GM19099 (cell line): ENCODE data around the gene LMF1.

Source experiments
- POLR2A ChIP-seq: IDR thresholded peaks from 3 replicates; pipeline ENCODE4 v1.6.1; 2011; ENCODE audit warnings: low read depth; ENCODE audit not compliant: insufficient read length; ENCODE audit errors: extremely low read depth

LMF1 gene

DNA sequence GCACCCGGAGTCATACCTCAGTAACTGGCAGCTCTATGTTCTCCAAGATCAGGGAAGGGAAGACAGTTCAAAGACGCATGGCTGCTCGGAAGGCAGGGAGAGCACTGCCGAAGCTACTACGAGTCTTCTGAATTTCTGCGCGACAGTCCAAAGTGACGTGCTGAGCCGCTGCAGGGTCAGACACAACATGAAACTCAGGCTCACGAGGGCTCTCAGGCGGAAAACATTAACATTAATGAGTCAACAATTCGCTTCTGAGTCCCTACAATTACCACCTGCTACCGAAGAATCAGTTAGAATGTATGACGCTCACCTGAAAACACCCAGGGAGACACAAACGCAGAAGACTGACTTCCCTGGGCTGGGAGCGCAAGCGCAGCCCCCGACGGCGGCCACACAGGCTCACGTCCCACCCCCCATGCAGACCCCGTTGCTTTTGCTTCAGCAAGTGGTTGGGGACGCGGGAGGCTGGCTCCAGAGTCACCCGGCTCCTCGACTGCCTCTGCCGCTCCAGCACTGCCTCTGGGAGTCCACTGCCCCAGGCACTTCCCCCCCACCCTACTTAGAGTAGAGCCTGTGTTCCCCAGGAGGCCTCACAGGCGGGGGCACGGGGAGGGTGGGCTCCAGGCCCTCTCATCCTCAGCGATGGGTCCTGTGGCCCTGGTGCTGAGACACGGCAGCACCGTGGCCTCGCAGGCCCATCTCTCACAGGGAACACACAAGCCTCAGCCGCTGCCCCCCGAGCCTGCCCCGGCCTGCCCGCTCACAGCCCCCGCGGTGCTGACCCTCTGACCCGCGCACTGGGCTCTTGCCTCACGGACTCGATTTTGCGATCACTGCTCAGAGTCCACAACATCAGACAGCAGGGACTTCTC is 38.9 kb downstream of the LMF1 start:
- TF ChIP-seq POLR2A = no peak

DNA sequence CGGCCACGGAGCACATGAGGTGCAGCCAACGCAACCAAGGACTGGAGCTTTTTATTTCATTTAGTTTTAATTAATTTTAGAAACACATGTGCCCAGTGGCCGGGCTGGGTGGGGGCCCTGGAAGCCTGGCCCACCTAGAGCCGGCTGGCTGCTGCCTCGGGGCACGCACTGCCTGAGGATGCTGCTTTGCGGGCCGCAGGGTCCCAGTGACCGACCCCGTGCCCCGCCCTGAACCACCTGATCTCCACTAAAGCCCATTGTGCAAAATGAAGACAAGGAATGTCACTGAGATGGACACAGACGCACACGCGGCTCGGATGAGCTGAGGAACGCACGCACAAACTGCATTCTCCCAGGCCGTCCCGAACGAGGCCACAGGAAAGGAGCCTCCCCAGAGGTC is 39.6 kb downstream of the LMF1 start:
- TF ChIP-seq POLR2A = no peak

DNA sequence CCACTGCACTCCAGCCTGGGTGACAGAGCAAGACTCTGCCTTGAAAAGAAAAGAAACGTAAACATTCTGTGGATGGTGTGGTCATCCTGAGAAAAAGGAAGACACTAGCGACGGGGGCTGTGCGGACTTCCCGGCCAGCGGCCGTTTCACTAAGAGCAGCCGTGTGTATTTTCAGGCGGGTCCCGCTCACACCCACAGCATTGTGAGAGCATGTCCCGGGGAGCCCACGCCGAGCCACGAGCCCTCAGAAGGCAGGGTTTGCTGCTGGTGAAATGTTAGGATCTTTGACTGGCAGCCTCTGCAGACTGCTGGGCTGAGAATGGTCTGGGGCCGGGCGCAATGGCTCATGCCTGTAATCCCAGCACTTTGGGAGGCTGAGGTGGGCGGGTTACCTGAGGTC is 40.3 kb downstream of the LMF1 start:
- no peak for TF ChIP-seq POLR2A

DNA sequence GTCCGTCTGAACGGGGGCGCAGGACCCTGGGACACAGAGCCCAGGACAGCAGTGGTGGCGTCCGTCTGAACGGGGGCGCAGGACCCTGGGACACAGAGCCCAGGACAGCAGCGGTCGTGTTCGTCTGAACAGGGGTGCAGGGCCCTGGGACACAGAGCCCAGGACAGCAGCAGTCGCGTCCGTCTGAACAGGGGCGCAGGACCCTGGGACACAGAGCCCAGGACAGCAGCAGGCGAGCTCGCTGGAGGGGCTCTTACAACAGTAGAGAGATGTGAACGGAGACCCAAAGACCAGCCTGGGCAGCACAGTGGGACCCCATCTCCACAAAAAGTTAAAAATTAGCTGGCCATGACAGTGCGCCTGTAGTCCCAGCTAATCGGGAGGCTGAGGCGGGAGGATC is 40.7 kb downstream of the LMF1 start:
- no peak for TF ChIP-seq POLR2A

DNA sequence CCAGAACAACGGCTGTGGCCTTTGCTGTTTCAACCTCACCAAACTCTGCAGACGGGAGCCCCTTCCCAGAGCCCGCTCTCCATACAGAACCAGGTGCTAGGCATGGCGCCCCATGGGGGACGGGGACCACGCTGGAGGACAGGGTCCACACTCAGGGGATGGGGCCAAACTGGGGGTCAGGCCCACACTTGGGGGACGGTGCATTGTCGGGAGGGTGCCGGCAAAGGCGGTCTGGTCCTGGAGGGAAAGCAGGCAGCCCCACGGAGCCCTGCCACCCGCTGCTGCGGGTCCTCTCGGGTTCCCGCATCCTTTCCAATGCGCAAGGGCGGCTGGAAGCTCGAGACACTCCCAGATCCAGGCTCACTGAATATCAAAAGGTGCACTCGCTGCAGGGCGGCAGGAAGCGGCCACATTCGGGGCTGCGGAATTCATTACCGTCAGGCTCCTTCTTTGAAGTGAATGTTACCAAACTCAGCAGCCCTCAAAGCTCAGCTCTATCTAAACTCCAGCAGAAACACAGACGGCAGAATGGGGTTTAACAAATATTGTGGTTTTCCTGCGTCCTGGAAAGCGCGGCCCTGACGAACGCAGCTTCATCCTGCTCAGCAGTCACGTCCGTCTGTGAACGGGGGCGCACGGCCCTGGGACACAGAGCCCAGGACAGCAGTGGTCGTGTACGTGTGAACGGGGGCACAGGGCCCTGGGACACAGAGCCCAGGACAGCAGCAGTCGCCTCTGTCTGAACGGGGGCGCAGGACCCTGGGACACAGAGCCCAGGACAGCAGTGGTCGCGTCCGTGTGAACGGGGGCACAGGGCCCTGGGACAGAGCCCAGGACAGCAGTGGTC is 41.3 kb downstream of the LMF1 start:
- TF ChIP-seq POLR2A = no peak

DNA sequence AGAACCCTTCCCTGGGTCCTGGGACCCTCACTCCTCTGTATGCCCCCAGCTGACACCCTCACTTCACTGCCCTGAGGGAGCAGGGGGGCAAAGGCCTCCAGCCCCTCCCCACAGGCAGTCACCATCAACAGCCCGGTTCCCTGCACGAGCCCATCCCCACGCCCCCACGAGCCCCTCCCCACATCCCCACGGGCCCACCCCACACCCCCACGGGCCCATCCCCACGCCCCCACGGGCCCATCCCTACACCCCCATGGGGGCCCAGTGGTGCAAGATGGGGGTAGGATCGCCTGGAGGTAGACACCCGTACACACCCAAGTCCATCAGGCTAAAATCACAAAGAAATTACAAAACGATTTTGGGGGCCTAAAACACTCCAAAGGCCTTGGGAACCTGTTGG is 42.3 kb downstream of the LMF1 start:
- no peak for TF ChIP-seq POLR2A

DNA sequence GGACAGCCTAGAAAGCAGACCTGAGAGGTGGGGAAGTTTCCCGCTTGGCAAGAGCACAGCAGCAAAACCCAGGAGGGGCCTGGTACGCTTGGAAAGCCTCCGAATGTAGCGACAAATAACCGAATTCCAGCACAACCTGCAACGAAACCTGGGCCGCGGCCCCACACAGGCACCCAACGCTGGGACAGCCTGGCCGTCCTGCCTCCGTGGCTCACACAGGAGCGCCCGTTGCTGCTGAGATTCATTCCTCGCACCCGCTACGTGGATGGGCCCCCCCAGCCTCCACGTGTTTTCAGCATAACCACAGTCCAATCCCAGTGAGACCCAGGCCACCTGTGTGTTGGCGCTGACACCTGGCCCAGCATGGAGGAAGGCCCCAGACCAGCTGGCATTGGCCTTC is 42.9 kb downstream of the LMF1 start:
- TF ChIP-seq POLR2A = no peak

DNA sequence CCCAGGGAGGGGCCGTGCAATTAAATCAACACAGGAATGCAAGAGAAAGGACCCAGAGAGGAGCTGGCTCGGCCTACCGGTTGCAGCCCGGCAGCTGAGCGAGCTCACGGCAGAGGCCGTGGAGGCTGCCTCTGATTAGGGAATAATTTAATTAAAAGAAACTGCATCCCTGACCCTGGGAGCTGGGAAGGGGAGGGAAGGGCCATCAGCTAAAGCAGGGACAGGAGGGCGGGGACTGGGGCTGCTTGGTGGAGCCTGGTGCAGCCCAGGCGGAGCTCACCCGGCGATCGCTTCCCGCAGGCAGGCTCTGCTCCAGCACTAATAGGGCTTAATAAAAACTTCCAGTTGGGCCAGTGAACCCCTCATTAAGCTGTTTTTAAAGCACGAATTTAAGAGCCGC is 43.4 kb downstream of the LMF1 start:
- TF ChIP-seq POLR2A = no peak

DNA sequence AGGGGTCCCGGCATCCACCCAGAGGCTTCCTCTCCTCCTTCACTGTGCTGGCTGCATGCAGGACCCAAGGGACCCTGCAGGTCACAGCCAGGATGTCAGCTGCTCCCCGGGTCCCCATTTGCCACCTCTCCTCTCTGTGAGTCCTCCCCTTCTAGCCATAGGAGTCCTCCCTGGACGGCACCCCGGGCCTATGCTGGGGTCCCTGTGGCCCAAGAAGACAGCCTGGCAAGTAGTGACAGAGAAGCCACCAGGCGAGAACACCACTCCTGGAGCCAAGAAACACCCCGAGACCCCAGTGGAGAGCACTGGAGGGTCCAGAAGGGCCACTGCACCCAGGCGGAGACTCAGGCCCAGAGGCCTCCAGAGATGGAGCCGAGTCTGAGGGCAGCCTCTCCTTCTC is 44.1 kb downstream of the LMF1 start:
- no peak for TF ChIP-seq POLR2A

DNA sequence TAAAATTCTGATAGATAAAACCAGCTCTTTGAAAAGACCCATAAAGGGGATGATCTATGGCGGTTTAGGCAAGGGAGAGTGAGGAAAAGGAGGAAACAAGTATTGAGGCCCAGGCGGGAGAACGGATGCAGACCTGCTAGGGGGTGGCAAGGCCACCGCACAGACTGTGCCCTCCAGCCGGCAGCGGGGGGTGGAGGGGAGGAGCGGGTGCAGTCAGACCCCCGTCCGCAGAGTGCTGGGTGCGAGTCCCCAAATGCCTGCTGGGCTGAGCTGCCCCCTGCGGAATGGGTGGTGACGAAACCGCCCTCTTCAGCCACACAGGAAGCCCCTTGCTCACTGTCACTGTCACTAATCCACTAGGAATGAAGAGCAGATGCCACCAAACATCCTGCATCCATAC is 46.0 kb downstream of the LMF1 start:
- TF ChIP-seq POLR2A = no peak

DNA sequence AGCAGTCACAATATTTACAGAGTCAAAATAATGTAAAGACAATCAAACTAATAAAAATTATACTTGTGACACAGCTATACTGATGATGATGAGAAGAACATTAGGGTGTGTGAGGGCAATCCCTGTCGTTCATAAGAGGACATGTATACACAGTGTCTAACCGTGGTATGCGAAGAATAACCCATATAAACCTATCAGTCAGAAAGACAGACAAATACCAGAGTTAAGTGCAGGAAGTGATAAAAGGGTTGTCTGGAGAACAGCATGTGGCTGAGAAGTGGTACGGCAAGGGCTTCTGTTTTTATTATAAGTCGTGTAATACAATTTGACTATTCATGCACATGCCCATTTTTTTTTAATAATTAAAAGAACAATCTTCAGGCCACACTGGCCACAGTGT is 46.7 kb downstream of the LMF1 start:
- no peak for TF ChIP-seq POLR2A

DNA sequence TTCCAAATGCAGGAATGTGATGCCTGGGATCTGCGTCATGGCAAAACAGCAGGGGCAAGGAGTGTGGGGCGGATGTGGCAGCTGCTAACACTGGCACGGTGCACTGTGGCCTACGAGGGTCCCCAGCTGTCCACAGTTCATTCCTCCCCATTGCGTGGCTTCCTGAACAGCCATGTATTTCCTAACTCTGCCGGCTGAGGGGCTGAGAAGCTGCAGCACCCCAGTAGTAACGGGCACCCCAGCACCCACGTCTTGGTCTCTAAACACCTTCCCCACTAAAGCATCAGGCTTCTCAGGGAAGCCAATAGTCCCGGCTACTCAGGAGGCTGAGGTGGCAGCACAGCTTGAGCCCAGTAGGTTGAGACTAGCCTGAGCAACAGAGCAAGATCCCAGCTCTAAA is 47.6 kb downstream of the LMF1 start:
- TF ChIP-seq POLR2A = no peak

DNA sequence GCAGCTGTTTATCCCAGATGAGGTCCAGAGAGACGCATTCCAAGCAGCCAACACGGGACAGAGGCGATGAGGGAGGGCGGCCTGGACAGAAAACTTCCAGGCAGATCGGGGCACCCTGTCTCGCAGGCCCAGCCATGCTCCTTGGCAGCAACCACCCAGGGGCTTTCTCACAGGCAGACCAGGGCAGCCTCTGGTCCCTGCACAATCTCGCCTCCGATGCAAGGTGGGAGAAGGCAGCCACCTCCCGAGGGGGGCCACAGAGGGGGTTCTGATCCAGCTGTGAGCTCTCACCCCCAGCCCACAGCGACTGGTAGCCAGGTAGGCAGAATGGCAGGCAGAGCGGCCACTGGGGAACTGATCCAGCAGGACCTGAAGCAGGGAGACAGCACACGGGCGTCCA is 48.7 kb downstream of the LMF1 start:
- TF ChIP-seq POLR2A = no peak

DNA sequence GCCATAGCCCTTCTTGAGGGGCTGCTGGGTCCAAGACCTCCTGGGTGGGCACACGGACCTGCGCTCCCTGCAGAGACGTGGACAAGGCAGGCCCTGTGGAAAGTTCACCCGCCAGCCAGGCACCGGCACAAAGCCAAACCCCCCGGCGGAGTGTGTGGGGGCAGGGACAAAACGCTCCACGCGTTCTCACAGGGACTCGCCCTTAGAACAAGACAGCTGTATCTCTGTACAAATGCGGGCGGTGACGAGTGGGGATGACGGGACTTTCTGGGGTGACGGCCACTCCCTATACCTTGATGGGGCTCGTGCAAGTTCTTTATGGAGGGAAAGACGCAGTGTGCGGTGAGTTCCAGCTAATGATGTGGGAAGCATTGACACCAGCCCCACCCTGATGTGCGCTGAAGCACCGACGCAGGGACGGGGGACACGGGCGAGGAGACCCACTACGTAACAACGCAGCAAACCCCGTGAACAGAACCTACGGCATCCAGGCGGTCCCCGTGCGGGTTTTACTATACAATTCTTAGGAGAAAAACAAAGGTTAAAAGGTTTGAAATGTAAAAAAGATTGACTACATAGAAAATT is 49.4 kb downstream of the LMF1 start:
- no peak for TF ChIP-seq POLR2A

DNA sequence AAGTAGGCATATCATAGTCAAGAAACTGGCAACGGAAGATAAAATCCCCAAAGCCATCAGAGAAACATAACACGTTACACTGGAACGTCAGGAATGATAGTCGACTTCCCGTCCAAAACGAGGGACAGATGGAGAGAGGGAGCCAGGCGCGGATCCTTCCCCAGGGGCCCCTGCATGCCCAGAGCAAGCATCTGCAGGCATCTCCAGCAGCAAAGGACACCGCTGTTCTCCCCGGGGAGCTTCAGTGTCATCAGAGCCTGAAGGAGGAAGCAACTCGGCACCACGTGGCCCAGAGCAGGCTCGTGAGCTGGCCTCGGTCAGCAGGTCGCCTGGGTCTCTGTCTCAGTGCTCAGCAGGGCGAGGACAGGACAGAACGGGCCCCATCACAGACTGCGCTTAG is 50.1 kb downstream of the LMF1 start:
- TF ChIP-seq POLR2A = no peak

DNA sequence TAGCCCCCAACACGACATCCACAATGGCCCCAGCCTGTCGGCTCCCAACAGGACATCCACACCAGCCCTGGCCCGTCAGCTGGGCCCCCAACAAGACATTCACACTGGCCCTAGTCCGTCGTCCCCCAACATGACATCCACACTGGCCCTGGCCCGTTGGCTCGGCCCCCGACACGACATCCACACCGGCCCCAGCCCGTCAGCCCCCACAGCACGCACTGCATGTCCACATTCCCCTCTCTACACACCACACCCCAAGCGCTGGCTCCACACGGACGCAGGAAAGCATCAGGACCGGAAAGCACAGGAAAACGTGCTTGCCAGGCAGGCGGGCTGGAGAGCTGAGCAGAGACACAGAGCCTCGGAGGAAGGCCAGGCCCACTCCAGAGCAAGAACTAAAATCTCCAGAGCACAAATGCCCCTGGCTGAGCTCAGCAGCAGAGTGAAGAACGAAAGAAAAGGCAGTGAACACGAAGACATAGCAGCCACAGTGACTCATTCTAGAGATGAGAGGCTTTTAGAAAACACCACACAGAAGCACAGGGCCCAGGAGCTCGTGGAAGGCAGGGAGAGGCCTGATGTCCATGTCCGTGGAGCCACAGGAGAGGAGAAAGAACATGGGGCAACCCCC is 50.6 kb downstream of the LMF1 start:
- TF ChIP-seq POLR2A = no peak

DNA sequence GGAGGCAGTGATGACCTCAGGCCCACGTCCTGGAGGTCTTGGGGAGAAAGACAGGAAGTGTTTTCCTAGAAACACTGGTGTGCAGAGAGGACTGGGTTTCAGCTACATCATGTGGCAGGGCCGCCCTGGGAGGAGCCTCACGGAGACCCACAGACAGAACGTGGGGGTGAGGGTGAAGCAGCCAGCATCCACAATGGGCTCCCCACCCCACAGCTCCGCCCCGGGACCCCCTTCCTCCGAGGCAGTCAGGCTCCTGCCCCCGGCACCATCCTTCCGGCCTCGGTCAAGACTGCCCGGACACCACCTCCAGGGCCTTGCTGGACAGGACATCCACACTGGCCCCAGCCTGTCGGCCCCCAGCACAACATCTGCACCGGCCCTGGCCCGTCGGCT is 51.1 kb downstream of the LMF1 start:
- no peak for TF ChIP-seq POLR2A
